GM21390 (cell line): ENCODE data around the gene CCNB1IP1.
"Not testable (repeated sequence)": the region's sequence is repeated elsewhere in the genome, so short reads cannot be mapped to it uniquely, and the experiment has no call there.

Experiments
- ATAC-seq: cut with Tn5 transposase; IDR thresholded peaks from one replicate; pipeline ENCODE4 v1.9.1; 2021; ENCODE audit not compliant: unreplicated experiment

The CCNB1IP1 gene, protein sequence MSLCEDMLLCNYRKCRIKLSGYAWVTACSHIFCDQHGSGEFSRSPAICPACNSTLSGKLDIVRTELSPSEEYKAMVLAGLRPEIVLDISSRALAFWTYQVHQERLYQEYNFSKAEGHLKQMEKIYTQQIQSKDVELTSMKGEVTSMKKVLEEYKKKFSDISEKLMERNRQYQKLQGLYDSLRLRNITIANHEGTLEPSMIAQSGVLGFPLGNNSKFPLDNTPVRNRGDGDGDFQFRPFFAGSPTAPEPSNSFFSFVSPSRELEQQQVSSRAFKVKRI

DNA sequence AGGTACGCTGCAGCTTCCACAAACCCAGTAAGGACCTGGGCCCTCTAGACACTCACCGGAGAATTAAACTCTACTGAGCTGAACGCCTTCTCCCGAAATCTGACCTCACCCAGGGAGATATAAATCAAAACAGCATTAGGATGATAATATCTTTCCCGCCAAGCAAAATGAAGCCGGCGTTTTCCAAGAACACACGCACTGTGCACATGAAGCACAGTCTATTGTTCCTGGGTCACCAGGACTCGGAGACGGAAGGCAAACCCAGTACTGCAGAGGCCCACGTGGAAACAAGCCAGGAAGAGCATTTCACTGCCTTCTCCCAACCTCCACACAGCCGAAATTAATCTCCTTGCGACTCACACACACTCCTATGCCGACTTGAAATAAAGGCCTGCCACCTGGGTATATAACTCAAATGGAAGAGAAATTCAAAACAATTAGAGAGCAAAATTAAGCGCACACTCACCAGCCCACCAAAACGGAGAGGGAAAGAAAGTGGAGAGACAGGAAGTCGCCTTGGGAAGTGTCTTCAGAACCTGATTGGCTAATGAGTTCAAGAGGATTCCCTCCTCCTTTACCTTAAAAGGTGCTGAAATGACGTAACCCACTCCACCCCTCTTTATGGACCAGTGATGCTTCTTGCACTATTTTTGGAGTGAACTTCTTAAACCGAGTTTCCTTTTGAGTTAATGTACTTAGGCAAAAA is at the start of gene CCNB1IP1:
Gene CCNB1IP1, minus strand, starts transcription at position 492 of the 706 bp plus-strand sequence. CDS start 16,756 bp downstream, outside the sequence.
- peak; percentile 97 for ATAC-seq

GRCh38 chr14:20382526-20382925 is 49.4 kb upstream of the CCNB1IP1 start:
- no peak for ATAC-seq

DNA sequence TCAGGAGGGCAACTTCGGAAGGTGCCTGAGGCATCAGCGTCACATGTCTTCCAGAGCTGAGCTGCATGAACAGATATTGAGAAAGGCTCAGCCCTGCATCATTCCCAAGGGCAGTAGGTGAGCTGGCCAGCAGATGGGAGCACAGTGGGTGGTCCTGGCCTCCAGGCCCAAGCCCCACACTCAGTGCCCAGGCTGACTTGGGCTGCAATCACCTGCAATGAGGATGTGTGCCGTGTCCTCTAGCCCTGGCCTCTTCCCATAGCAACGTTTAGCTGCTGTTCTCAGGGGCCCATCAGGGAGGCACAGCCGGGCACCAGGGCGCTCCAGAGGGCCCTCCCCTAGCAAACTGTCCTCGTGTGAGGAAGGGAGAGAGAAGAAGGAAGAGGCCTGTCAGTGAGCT is 48.3 kb upstream of the CCNB1IP1 start:
- ATAC-seq, result no peak

DNA sequence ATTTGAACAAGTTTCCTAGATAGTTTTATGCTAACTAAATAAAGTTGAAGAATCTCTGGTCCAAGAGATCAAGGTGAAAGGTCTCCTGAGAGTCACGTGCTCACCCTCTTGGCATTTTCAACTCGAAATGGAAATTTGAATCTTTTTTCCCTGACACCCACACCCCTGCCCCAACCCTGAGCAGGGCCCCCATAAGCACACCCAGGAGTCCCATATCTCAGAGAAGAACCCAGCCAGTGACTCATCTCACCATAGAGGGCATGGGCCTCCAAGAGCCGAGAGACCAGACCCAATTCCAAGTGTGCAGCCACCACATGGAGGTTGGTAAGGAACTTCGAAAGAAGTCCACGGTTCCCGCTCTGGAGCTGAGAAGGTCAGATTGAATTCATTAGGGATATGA is 47.6 kb upstream of the CCNB1IP1 start:
- ATAC-seq, result no peak

DNA sequence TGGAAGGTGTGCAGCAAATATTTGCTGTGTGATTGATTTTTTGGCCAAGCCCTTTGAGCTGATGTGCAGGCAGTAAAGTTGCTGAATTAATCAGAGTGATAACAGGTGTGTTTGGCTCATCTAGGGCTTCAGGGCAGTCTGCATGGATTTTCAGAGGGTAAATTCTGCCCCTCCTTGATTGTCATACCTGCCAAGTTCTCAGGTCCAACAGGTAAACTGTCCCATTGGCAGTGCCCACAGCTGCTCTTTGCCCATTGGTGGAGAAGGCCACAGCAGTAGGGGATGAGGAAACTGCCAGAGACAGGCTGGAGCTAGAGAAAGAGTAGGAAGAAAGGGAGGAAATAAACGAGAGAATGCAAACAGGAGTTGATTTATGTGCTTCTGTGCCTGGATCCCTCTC is 46.7 kb upstream of the CCNB1IP1 start:
- no peak for ATAC-seq

DNA sequence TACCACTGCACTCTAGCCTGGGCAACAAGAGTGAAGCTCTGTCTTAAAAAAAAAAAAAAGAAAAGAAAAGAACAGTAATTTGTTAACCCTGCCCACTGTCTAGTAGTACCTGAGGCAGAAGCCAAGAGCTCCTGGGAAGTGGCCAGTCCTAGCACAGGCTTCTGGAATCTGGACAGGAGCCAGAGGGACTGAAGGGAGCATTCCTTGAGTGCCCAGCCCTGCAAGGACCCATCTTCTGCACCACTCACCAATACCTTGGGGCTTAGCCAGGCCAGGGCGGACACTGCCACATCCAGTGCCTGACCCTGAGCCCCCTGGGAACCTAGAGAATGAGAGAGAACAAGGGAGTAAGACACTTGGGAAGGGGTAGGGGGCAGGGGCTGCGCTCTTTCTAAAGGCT is 44.1 kb upstream of the CCNB1IP1 start:
- ATAC-seq, result no peak

DNA sequence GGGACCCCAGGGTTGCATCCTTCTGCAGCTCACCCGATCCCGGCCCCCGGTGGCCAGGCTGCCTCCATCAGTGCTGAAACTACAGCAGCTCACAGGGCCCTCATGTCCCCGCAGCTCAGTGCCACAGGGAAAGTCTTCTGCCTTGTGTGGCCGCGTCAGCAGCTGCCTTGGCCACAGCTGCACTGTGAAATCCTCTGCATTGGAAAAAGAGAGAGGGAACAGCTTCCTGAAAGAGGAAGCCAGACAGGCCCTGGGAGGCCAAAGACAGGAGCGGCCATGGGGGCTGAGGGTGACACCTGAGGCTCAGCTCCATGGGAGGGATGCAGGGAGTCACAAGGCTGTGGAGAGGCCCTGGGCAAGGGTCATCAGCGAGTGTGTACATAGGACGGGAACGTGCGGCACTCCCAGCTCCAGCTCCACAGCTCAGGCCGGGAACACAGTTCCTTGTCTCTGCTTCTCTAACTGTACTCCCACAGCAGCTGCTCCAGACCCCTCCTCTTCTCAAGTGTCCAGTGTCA is 43.1 kb upstream of the CCNB1IP1 start:
- no peak for ATAC-seq

GRCh38 chr14:20375471-20375870 is 42.4 kb upstream of the CCNB1IP1 start:
- ATAC-seq, result no peak

GRCh38 chr14:20372796-20373195 is 39.7 kb upstream of the CCNB1IP1 start:
- ATAC-seq, result no peak

GRCh38 chr14:20365928-20366327 is 32.8 kb upstream of the CCNB1IP1 start:
- no peak for ATAC-seq

DNA sequence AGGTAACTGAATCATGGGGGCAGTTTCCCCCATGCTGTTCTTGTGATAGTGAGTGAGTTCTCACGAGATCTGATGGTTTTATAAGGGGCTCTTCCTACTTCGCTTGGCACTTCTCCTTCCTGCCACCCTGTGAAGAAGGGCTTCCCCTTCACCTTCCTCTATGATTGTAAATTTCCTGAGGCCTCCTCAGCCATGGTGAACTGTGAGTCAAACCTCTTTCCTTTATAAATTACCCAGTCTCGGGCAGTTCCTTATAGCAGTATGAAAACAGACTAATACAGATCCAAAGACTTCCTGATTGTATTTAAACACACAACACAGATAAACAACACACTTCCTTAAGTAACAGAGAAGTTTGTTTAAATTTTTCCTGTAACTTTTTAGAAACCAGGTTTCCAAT is 25.4 kb upstream of the CCNB1IP1 start:
- ATAC-seq, result not testable (repeated sequence)

- no peak for ATAC-seq
Measured at GRCh38 chr14:20356422-20356821, 23.3 kb upstream of the CCNB1IP1 start.

DNA sequence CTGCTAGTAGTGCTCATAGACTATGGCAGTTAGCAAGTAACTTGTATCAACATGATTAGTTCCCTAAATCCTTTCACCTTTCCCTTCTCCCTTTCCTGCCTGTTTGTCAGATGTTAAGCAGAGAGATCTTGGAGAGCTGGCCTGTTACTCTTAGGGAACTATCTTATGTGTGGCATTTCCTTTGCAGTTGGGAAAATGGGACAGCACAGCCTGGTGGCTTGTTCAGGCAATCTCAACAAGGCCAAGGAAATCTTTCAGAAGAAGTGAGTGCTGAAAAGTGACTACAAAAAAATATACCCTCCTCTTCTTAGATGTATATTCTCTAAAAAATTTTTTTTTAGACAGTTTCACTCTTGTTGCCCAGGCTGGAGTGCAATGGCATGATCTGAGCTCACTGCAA is 17.8 kb upstream of the CCNB1IP1 start:
- no peak for ATAC-seq

GRCh38 chr14:20350282-20350681 is 17.2 kb upstream of the CCNB1IP1 start:
- no peak for ATAC-seq

DNA sequence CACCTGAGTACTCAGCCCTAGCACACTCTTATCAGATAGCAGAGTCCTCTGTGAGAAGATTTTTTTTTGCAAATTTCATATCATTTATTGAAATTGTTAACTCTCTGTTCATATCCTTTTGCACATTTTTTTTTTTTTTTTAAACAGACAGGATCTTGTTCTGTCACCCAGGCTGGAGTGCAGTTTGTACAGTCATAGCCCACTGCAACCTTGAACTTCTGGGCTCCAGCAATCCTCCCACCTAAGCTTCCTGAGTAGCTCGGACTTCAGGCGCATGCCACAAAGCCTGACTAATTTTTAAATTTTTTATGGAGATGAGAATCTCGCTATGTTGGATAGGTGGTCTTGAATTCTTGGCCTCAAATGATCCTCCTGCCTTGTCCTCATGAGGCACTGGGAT is 14.7 kb upstream of the CCNB1IP1 start:
- no peak for ATAC-seq

GRCh38 chr14:20346713-20347112 is 13.6 kb upstream of the CCNB1IP1 start:
- ATAC-seq, result no peak

DNA sequence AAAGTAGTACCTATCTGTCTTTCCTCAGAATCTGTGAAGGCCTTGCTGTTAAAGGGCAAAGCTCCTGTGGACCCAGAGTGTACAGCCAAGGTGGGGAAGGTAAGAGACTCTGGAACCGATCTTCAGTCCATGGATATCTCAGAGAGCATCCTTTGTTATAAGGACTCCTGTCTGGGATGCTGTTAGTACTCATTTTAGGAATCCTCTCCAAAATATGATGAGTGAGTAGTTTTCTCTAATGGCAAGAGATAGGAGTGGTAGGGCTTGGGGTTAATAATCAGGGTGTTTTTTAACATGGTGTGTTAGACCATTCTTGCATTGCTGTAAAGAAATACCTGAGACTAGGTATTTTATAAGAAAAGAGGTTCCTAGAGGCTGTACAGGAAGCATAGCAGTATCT is 12.3 kb upstream of the CCNB1IP1 start:
- no peak for ATAC-seq

DNA sequence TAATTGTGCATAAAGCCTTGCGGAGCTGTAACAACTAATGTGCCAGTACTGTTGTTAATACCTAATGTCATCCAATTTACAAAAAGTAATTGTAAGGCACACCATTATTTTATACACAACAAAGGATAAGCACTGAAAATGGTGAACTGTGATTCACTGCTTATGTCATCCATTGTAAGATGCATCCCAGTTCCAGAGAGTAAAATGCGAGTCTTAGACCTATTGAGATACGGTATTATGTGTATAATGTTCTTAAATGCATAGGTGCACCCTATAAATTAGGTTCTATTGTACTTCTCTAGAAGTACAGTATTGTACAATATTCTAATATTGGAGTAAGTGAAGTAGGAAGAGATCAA is 10.8 kb upstream of the CCNB1IP1 start:
- ATAC-seq, result no peak

GRCh38 chr14:20343092-20343861 is 10.2 kb upstream of the CCNB1IP1 start, which contains the start of gene PARP2:
Gene PARP2, plus strand, starts transcription at chr14:20343635. Its CDS starts 7 bp downstream, at chr14:20343642.
- ATAC-seq, result peak; percentile 90

DNA sequence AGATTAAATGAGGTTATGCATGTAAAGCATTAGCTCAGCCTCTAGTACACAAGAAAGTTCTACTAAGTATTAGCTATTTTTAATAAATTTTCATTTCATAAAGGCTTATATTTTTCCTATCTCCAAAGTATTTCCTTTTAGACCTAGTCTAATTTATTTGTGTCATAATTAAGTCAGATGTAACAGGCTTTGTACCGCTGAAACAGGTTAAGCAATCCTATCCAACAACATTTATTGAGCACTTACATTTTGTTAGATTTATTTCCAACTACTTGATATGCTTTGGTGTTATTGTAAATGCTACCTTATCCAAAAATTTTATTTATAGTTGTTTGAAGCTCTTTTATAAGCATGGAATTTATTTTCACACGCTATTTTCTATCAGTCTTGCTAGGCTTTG is 8.6 kb upstream of the CCNB1IP1 start:
- no peak for ATAC-seq

GRCh38 chr14:20341032-20341431 is 8.0 kb upstream of the CCNB1IP1 start:
- ATAC-seq, result not testable (repeated sequence)

GRCh38 chr14:20334017-20334416 is 938 bp upstream of the CCNB1IP1 start:
- no peak for ATAC-seq
